DMS 273 (cell line): ENCODE data around the gene MCRIP2.
A peak's percentile ranks its signal among the peaks of the same experiment; 100 is the strongest.

Source experiments
- DNase-seq: peaks from one replicate; lab custom pipeline; 2025; ENCODE audit not compliant: unreplicated experiment; lab: John Stamatoyannopoulos, UW

MCRIP2 gene

DNA sequence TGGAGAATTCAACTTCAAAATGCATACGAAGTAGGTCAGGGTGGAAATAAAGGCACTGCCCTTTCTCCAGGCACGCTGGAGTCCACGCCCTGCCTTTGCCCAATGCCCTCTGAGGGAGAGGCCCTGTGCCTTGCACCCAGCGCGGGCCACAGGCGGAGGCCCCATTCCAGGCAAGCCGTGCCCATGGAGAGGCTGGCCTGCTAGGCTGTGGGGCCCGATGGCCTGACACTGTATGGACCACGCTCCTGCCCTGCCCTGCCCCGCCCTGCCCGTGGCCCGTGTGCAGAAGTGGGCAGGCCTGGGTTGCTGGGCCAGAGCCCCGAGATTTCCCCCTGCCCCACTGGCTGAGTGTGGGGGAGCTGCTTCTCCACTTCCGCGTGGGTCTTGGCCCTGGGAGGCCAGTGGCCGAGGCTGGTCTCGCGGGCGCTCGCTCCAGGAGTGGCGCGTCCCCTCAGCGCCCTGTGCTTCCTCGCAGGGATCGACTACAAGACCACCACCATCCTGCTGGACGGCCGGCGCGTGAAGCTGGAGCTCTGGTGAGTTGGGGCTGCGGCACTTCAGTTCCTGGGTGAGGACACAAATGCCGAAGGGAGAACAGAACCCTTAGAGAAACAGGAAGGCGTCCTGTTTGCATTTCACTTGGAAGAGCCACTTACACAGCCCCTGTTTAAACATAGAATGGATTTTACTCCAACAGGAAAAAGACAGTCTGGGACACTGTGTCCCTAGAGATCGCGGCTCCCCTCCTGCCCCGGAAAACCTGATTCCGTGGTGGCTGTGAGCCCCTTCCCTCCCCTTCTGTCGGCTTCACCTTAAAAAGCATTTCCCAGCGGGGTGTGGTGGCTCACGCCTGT lies 24.7 kb upstream of the MCRIP2 start:
- DNase-seq, result no peak

DNA sequence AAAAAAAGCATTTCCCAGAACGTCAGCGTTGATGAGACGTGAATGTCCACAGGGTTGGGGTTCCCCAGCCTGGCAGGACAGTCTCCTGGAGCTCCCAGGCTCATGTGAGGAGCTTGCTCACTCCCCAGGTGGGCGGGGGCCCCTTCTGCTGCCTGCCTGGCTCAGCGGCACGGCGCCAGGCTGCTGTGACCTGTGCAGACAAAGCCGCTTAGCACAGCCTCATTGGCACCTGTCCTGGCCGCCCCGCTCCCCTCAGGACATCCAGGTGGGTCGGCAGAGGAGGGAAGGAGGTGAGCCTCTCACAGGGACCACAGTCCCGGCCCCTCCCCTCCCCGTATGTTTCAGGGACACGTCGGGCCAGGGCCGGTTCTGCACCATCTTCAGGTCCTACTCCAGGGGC lies 23.8 kb upstream of the MCRIP2 start:
- no peak for DNase-seq

DNA sequence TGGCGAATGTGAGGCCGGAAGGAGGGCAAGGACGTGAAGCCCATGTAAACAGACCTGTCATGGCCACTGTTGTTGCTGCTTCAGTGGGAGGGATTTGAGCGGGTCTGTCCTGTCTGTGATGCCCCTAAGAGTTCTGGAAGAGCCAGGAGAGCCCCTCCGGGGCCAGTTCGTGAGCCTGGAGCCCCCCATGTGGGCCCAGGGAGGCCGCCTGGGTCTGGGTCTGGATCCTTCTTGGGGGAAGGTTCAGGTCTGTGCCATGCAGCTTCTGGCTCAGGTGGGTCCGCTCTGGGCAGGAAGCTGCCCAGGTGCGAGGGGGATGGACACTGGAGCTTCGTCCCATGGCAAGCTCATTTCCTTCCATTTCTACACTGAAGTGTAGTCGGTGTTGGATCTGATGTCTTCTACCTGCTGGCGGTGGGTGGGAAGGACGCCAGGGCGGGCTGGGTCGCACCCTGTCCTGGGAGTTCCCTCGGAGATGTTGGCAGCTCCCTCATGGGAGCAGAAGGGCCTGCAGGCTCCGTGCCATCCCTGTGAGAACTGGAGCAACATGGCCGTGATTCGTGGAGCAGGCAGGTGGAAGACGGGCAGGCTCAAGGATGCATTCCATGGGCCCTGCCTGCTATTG lies 22.0 kb upstream of the MCRIP2 start:
- DNase-seq, result no peak

DNA sequence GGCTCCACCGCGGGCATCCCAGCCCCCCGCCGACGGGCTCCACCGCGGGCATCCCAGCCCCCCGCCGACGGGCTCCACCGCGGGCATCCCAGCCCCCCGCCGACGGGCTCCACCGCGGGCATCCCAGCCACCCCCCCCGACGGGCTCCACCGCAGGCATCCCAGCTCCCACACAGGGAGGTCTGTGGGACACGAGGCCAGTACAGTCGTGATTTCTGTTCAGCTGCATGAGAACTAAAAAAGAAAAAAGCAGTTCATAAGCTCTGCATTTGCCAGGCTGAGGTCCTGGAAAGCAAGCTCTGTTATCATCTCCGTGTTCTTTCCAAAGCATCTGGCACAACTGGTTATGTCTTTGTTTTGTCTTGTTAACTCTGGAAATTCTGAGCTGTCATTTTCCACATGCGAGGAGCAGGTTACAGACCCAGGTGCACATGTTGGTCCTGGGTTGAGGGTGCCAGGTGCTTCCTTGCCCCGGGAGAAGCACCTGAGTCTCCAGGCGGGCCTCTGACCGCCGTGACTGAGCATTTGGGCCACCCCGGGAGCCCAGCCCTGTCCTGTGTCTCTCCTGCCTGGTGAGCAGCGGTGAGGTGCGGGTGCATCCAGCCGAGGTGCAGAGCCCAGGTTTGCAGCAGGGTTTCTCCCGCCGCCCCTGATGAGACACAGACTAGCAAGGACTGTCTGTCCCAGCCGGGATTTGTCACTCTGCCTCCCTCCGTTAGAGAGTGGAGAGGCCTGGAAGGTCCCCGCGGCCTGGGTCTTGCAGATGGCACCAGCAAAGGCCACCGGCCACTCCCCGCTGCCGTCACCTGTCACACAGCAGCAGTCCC lies 20.7 kb upstream of the MCRIP2 start:
- DNase-seq, result no peak

DNA sequence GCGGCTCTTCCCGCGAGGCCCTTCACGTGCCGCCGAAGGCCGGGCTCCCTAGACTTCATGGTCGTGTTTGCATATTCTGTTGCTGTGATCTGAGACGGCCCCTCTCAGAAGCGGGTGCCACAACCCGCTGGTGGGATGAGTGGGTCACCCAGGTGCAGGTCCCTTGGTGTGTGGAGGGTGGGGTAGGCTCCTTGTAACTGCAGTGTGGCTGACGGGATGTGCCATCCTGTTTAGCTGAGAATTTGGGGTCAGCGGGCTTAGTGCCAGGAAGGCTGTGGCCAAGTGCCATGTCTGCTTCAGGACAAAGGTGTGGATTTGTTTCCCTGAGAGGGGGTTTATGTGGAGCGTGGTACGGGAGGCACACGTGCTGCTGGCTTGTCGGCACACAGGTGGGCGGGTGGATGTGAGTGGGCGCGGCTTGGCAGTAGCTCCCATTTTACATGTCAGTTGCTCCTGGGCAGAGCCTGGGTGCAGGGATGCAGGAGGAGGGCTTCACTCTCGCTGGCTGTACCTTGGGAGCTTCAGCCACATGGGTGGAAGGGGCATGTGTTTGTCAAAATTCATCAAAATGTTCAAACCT lies 20.0 kb upstream of the MCRIP2 start:
- DNase-seq, result peak; percentile 52

DNA sequence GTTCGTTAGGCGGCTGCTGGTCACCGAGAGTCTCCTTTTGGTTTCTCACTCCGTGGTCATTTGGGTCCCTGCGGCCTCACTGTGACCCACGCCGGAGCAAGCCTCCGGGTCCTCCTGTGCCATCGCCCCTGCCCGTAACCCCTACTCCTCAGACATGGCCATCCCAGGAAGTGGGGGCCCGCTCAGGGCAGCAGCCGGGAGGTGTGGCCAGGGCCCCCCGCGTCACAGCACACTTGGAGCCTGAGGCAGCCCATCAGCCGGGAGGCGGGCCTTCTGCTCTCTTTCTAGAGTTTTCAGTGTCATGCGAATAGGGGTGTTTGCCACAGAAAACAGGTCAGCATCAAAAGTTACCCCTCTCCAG lies 18.7 kb upstream of the MCRIP2 start:
- DNase-seq, result no peak

DNA sequence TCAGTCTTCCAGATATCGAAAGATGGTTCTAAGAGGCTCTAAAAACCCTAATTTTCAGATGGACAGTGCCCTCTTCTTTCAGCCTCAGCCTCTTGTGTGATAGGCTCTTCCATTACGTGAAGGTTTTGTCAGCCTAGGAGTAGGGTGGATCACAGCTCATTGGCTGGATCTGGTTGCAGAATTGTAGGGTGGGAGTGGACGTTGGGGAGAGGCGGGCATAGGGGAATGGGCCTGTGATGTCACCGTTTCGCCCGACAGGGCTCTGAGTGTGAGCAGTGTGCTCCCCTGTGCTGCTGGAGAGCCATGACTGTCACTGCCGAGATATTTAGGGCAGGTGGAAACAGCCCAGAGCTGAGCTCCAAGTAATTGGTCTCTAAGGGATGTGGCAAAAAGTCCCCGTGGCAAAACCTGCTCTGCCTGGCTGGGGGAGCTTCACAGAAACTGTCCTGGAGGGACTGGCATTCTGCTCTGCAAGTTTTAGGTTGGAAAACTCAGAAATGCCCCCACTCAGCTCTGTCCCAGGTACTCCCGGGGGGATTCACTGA lies 17.0 kb upstream of the MCRIP2 start:
- no peak for DNase-seq

DNA sequence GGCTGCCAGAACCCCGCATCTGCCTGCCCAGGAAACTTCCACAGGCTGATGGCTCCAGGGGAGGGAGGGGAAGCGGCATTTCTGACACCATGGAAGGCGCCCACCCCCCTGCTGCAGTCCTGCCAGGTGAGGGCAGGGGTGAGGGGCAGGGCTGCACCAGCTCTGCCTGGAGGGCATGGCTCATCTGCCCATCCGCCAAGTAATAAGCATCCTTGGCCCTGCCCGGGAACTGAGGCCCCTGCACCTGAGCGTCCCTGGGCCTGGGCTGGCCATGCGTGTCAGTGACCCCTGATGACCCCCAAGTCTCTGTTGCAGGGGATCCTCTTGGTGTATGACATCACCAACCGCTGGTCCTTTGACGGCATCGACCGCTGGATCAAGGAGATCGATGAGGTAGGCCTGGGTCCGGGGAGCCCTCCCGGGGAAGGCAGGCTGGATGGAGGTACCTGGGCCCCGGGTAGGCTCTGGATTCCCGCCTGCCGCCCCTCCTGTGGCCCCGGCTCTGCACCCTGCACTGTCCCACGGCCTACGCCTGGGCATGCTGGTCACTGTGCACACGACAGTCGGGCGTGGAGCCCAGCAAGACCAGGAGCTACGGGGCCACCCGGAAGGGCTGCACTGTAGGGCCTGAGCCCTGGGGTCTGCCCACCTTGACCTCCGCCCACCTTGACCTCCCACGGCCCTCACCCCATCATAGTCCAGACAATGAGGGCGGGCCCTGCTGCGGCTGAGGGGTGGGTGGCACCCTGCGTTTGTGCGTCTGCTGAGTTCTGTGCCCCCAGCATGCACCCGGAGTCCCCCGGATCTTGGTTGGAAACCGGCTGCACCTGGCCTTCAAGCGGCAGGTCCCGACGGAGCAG lies 16.3 kb upstream of the MCRIP2 start:
- DNase-seq, result no peak

DNA sequence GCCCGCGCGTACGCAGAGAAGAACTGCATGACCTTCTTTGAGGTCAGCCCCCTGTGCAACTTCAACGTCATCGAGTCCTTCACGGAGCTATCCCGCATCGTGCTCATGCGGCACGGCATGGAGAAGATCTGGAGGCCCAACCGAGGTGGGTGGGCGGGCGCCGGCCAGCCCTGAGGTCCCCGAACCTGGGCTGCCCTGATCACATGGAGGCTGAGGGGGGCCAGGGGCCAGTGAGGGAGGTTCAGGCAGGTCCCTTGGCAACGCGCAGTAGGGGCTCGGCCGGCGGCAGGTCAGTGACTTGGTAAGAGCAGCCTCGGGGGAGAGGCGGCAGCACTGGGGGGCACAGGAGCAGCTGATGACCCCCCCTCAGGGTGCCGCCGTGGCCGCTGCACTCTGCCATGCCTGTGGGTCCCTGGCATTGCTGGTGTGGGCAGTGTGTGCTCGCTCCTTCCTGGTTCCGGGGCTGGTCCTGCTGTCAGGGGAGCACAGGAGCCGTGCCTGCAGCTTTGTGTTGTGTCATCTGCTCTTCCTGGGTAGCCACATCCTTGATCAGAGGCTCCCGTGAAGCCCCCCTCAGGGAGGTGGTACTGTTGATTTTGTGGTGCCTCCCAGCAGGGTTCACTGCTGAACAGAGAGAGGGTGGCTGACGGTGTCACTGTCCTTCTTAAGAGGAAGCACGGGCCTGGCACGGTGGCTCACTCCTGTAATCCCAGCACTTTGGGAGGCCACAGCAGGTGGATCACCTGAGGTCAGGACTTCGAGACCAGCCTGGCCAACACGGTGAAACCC lies 15.5 kb upstream of the MCRIP2 start:
- no peak for DNase-seq

DNA sequence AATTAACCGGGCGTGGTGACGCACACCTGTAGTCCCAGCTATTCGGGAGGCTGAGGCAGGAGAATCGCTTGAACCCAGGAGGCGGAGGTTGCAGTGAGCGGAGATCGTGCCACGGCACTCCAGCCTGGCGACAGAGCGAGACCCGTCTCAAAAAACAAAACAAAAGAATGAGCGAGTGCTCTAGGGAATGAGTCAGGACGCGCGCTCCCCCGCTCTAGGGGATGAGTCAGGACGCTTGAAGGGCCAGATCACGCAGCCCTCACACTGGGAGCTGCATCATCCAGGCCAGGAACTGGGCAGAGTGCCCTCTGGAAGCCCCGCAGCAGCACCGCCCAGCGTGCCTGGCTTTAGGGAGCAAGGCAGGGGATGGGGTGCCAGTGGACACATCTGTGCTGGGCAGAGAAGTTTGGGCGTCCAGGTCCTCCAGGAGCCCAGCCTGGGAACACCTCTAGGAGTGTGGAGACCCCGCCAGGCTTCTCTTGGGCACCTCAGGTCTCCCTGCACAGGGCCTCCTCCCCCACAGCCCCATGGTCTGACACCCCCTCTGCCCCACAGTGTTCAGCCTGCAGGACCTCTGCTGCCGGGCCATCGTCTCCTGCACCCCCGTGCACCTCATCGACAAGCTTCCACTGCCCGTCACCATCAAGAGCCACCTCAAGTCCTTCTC lies 14.7 kb upstream of the MCRIP2 start:
- DNase-seq, result peak; percentile 48

DNA sequence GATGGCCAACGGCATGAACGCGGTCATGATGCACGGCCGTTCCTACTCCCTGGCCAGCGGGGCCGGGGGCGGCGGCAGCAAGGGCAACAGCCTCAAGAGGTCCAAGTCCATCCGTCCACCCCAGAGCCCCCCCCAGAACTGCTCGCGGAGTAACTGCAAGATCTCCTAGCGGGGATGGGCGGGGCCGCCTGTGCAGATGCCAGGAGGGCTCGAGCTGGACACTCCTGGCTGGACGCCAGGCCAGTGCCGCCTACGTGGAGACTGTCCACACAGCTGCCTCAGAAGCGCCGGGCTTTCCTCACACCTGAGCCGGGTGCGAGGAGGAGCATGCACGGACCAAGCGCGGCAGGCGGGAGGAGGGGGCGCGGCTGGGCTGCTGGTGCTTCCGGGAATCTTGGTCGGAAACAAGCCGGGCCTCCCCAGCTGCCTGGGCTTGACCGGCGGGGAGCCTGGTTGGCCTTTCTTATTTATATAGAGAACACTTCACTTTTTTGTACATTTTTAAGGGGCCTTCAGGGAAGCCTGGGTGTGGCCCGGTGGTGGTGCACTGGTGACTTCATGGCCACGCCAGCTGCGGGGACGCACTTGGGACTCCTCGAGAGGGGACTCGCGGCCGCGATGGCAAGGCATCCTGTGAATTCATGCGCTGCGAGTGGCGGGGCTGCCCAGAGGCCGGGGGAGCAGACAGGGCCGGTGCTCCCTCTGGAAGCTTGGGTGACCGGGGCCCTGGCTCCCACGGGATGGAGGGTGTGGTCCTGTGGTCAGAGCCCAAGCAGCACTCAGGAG lies 14.0 kb upstream of the MCRIP2 start:
- no peak for DNase-seq

DNA sequence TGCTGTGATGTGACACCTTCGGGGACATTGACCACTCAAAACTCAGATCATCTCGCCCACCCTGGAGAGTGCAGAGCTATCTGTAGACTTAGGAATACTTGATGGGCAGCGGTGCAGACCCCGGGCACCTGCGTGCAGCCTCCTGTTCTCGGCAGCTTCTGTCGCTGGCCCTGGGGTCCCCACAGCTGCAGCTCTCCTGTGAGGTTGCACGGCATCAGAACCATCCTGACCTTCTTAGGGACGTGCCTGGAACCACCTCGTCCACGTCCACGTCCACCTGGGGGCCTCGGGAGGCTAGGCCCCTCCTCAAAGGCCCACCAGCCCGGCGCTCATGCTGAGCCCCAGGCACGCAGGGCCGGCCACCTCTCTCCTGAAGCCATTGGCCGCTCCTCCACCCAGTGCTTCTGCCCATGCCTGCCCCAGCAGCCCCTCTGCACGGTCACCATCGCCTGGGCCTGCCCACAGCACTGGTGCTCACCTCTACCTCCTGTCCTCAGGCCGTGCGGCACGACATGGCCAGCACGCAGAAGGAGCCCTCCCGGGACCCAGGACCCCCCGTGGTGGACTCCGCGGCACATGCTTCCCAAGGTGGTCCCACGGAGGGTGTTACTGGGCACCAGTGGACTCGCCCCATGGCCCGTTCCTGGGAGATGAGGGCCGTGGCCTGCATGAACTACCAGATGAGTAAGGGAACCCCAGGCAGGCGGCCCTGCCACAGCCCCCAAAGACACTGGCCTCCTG lies 13.1 kb upstream of the MCRIP2 start:
- no peak for DNase-seq

DNA sequence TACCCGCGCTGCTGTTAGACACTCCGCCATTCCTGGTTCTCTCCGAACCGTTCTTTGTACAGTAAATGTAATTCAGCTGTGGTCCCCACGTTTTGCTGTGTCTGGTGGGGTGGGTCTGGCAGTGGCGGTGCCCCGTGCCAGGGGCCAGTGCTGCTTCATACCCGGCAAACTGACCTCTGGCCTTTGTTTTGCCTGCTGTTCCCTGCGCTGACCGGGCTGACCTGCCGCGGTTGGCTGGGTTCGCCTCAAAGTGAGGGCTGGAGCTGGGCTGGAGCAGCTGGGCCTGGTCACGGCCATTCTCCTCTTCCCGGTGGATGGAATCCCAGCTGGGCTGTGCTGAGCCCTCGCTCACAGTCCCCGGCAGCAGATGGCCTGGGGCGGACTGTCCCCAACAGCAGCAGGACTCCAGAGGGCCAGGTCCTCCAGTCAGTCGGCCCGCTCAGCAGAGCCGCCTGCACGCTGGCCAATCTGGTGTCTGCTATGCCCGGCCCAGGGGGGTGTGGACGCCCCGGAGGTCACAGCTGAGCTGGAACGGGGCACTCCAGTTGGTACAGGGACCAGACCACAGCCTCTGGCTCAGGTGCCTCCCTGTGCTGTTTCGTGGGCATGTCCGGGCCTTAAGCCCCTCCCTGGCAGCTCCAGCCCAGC lies 12.3 kb upstream of the MCRIP2 start:
- peak; percentile 82 for DNase-seq

DNA sequence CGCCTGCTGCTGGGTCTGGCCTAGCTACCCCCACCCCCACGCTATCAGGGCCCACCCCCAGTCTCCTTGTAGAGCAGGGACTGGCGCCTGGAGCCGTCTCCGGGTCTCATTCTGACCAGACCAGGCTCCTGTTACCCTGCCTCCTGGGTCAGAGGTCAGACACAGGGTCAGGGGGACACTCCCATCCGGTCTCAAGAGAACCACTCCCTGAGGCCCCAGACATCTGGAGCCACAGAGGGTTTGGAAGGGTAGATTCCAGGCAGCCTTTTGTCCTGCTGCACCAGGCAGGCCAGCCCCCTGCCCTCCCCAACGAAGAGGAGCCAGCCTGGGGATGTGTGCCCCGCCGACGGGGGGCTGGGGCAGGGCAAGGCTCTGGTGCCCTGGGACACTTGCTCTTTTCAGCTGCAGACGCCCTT lies 11.8 kb upstream of the MCRIP2 start:
- DNase-seq, result peak; percentile 78

DNA sequence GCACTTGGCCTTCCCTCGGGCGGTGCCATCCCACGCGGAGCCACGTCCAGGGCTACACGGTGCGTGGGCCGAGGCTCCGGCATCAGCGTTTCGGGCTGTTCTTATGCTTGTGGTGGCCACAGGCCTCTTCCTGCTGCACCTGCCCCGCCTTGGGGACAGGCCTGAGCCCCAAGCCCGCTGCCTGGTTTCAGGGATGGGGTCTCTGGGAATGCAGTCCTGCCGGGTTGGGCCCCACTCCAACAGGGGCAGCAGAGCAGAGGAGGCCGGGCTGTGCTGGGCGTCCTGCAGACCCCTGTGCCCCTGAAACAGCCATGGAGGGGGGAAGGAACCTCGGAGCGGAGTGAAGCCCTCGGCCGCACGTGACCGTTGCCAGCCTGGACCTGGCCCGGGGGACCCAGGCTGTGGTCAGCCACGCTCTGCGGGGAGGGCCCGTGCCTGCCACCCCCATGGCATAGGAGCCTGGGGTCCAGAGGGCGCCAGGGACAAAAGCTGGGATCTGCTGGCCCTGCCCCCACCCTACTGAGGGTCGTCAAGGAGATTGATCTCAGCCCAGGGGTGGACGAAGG lies 11.3 kb upstream of the MCRIP2 start:
- DNase-seq, result no peak

DNA sequence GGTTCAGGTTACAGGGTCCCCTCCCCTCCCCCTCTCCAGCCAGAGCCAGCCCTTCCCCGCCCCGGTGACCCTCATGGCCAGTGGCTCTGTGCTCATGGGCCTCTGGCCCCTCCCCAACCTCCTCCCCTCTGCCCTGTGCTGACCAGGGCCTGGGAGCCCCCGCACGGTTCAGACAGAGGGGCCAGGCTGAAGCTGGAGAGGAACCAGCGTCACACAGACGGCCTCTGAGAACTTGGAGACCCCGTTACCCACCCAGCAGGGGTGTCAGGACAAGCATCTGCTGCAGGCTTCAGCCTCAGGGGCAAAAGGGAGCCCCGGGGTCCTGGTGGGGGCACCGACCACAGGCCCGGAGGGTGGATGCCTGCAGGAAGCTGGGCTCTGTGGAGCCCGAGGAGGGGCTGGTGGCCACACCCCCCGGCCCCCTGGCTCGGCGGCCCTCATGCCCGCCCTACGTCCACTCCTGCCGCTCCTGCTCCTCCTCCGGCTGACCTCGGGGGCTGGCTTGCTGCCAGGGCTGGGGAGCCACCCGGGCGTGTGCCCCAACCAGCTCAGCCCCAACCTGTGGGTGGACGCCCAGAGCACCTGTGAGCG lies 10.7 kb upstream of the MCRIP2 start, which contains the start of gene WFIKKN1:
WFIKKN1 (plus strand) TSS at position 171 of the 591 bp plus-strand sequence; CDS start at position 440, 269 bp downstream.
- no peak for DNase-seq
